ENCODE results near the gene MS4A7.

GRCh38 chr11:60344146-60344545 is 34.2 kb upstream of the MS4A7 start:
- TF ChIP-seq POLR2A (IDR thresholded peaks at IDR 0.05) (no peak), CTCF (IDR thresholded peaks at IDR 0.05) (no peak)

All from testis (tissue), 2 donors.